HepG2 (cell line): ENCODE data around the gene IGF2BP1. TPM values are rescaled to one million over a fixed set of nuclear protein-coding genes. Genes with fewer than 3 reads are reported as not detected.

ENCODE experiments used
- FOSL2 ChIP-seq: sonication (generic); formaldehyde crosslinking; IDR thresholded peaks from 2 replicates; pipeline ENCODE4 v1.4.0; 2020; ENCODE audit warnings: missing genetic modification reagents
- FOXO1 ChIP-seq: sonication (generic); formaldehyde crosslinking; IDR thresholded peaks from 2 replicates; pipeline ENCODE4 v1.4.0; 2020; ENCODE audit warnings: missing genetic modification reagents
- HOMEZ ChIP-seq: IDR thresholded peaks from 2 replicates; pipeline ENCODE4 v1.6.1; 2016; ENCODE audit warnings: low read depth
- KLF6 ChIP-seq: IDR thresholded peaks from 2 replicates; pipeline ENCODE4 v1.8.0; 2016; ENCODE audit warnings: missing biosample characterization, missing genetic modification reagents
- MTERF4 ChIP-seq: sonication (generic); formaldehyde crosslinking; IDR thresholded peaks from 2 replicates; pipeline ENCODE4 v1.8.0; 2023; ENCODE audit warnings: mild to moderate bottlenecking, missing genetic modification reagents
- NR0B2 ChIP-seq: sonication (generic); formaldehyde crosslinking; IDR thresholded peaks from 2 replicates; pipeline ENCODE4 v1.4.0; 2020; ENCODE audit warnings: mild to moderate bottlenecking, missing genetic modification reagents
- NR1H2 ChIP-seq: sonication (generic); formaldehyde crosslinking; IDR thresholded peaks from 2 replicates; pipeline ENCODE4 v1.8.1; 2022; ENCODE audit warnings: low read depth, missing genetic modification reagents, borderline replicate concordance
- NR2F1 ChIP-seq, 2 experiments: fragments of 450-650 bp in 1 of 2; formaldehyde crosslinking in 1 of 2; IDR thresholded peaks; 2 replicates each; pipeline versions ENCODE4 v1.5.0 to v1.6.1; 2016 to 2020; ENCODE audit warnings: mild to moderate bottlenecking in 1 of 2, missing compliant biosample characterization in 1 of 2, missing genetic modification reagents in 1 of 2, moderate library complexity in 1 of 2
- PRDM10 ChIP-seq: sonication (generic); formaldehyde crosslinking; IDR thresholded peaks from 2 replicates; pipeline ENCODE4 v1.4.0; 2020; ENCODE audit warnings: low read depth, missing genetic modification reagents
- RCOR2 ChIP-seq: IDR thresholded peaks from 2 replicates; pipeline ENCODE4 v1.6.1; 2016; ENCODE audit warnings: missing biosample characterization, missing genetic modification reagents
- SMAD3 ChIP-seq: sonication (generic); formaldehyde crosslinking; IDR thresholded peaks from 2 replicates; pipeline ENCODE4 v1.4.0; 2020; ENCODE audit warnings: missing genetic modification reagents
- ZNF143 ChIP-seq: sonication (generic); formaldehyde crosslinking; IDR thresholded peaks from 2 replicates; pipeline ENCODE4 v1.4.0; 2020; ENCODE audit warnings: missing genetic modification reagents
- ZNF337 ChIP-seq: sonication (generic); formaldehyde crosslinking; IDR thresholded peaks from 2 replicates; pipeline ENCODE4 v1.5.1; 2020; ENCODE audit warnings: missing genetic modification reagents, low read depth, mild to moderate bottlenecking, borderline replicate concordance
- ZNF543 ChIP-seq: sonication (generic); formaldehyde crosslinking; IDR thresholded peaks from 2 replicates; pipeline ENCODE4 v1.4.0; 2020; ENCODE audit warnings: mild to moderate bottlenecking, missing genetic modification reagents
- ZNF605 ChIP-seq: sonication (generic); formaldehyde crosslinking; IDR thresholded peaks from 2 replicates; pipeline ENCODE4 v1.8.0; 2022; ENCODE audit warnings: mild to moderate bottlenecking, missing genetic modification reagents
- ZNF652 ChIP-seq: IDR thresholded peaks from 2 replicates; pipeline ENCODE4 v1.6.1; 2016; ENCODE audit warnings: low read depth, borderline replicate concordance
- ZNF687 ChIP-seq: sonication (generic); formaldehyde crosslinking; IDR thresholded peaks from 2 replicates; pipeline ENCODE4 v1.5.1; 2020; ENCODE audit warnings: mild to moderate bottlenecking, missing genetic modification reagents, moderate library complexity
- polyA plus RNA-seq, 8 experiments: library from polyadenylated mRNA; depleted of rRNA in 3 of 8; stranded (reverse) in 7 of 8; unstranded in 1 of 8; fragments of >200 nt; fragmentation: Illumina TruSeq in 4 of 8; extraction: Trizol in 4 of 8; gene quantifications; 2 replicates each; pipeline versions ENCODE4 v1.2.1 to v1.2.3, GENCODE V29; 2011 to 2016; ENCODE audit warnings: low read depth in 4 of 8, missing spikeins in 1 of 8, mixed read lengths in 1 of 8; ENCODE audit not compliant: insufficient read depth in 1 of 8
- total RNA-seq, 5 experiments: library from RNA; depleted of rRNA; stranded (reverse); fragments of >200 nt; fragmentation: Illumina TruSeq; extraction: Trizol; gene quantifications; 2 replicates each; pipeline ENCODE4 v1.2.3, GENCODE V29; 2016; ENCODE audit warnings: low read depth in 1 of 5

IGF2BP1 gene
- total and polyA plus RNA-seq, 2 of the 13 experiments (the other 11 are each of a cell fraction or from before 2014, with no cell fraction given): 29.7 to 75.1 TPM

GRCh38 chr17:48954300-48954755, 42.9 kb upstream of the IGF2BP1 start (continued):
- TF ChIP-seq MTERF4 (no peak), RCOR2 (0 out of 2 replicates have a peak, but pooled peaks have one; percentile 28), SMAD3 (CRISPR knock-in tag) (peak; percentile 57; the same call in 1 of the 2 replicates), FOSL2 (CRISPR knock-in tag) (peak; percentile 62), HOMEZ (peak; percentile 41; the same call in 1 of the 2 replicates), ZNF605 (CRISPR knock-in tag) (no peak), ZNF652 (CRISPR knock-in tag) (peak; percentile 31; the same call in 1 of the 2 replicates), ZNF543 (no peak), NR2F1 (CRISPR knock-in tag; IDR thresholded peaks at IDR 0.05) (peak in 1 of 2 experiments; percentile 51; a peak in 1 of 4 replicates), ZNF687 (CRISPR knock-in tag) (no peak), KLF6 (CRISPR knock-in tag) (0 out of 2 replicates have a peak, but pooled peaks have one; percentile 37), PRDM10 (CRISPR knock-in tag) (no peak), ZNF143 (0 out of 2 replicates have a peak, but pooled peaks have one; percentile 11), NR1H2 (CRISPR knock-in tag) (no peak), NR0B2 (CRISPR knock-in tag) (peak; percentile 49; the same call in 1 of the 2 replicates), FOXO1 (CRISPR knock-in tag) (no peak), ZNF337 (CRISPR knock-in tag) (peak; percentile 58; the same call in 1 of the 2 replicates)
